AG04450 (cell line): ENCODE results near the gene ABR. TPM values are rescaled to one million over a fixed set of nuclear protein-coding genes. Genes with fewer than 3 reads are reported as not detected.

Source experiments
- CTCF ChIA-PET: fragments of 300-600, 350-600 bp; formaldehyde crosslinking; extraction: SDS; loops from one replicate; lab custom pipeline; 2022; ENCODE audit warnings: antibody characterized with exemption, inconsistent platforms; lab: Charles Lee
- POLR2A ChIA-PET: fragments of 350-600 bp; formaldehyde crosslinking; extraction: SDS; loops from one replicate; lab custom pipeline; 2021; ENCODE audit warnings: antibody characterized with exemption, inconsistent platforms; lab: Yijun Ruan, JAX
- DNase-seq: peaks from one replicate; pipeline ENCODE4 v3.0.0-alpha.2; 2011; ENCODE audit warnings: low read depth, low spot score
- H3K27ac ChIP-seq: one replicate; pipeline ENCODE4 v1.5.1; 2012; ENCODE audit warnings: low read depth, low read length, control low read depth
- H3K27me3 ChIP-seq: one replicate; pipeline ENCODE4 v1.6.0; 2012; ENCODE audit warnings: low read length; ENCODE audit not compliant: control insufficient read depth, insufficient read depth
- H3K4me3 ChIP-seq: 2 replicates; pipeline ENCODE4 v1.5.1; 2011; ENCODE audit warnings: mild to moderate bottlenecking, low read depth, low read length, control low read depth
- H3K9me3 ChIP-seq: 2 replicates; pipeline ENCODE4 v1.5.1; 2012; ENCODE audit warnings: low read length; ENCODE audit not compliant: control insufficient read depth, insufficient read depth
- CTCF ChIP-seq: IDR thresholded peaks from 2 replicates; pipeline ENCODE4 v1.5.1; 2011; ENCODE audit warnings: low read depth, low read length, control low read depth, inconsistent platforms
- polyA plus RNA-seq: library from polyadenylated mRNA; depleted of rRNA; stranded (reverse); fragments of >200 nt; gene quantifications from 2 replicates; pipeline ENCODE4 v1.2.3, GENCODE V29; 2011

ABR gene
- polyA plus RNA-seq, 1 experiment = 64.3 TPM

GRCh38 chr17:970364-970763 is 209.4 kb downstream of the ABR start:
- POLR2A ChIA-PET = no interaction called here
- CTCF ChIA-PET = interaction anchor here (1.0 kb wide), 1 partner anchor 11 kb away, joined by 5 read pairs; no protein-coding TSS in a partner anchor
- Histone ChIP-seq H3K9me3 (no peaks in the 10 kb centered on the region; the same call in 1 of the 2 replicates), H3K27me3 (no peaks in the 10 kb centered on the region), H3K27ac (no peak overlapping the region), H3K4me3 (no peak overlapping the region; the same call in 1 of the 2 replicates)
- no peak for TF ChIP-seq CTCF
- DNase-seq = no peak

- peak overlapping the region; percentile 46 for H3K4me3 ChIP-seq
- POLR2A ChIA-PET = no interaction called here
- H3K27me3 ChIP-seq = no peaks in the 10 kb centered on the region
- CTCF ChIA-PET = interaction anchor here (1.0 kb wide), 1 partner anchor 11 kb away, joined by 5 read pairs; no protein-coding TSS in a partner anchor
- no peak for DNase-seq
- TF ChIP-seq CTCF = no peak
- H3K9me3 ChIP-seq = no peaks in the 10 kb centered on the region; the same call in 1 of the 2 replicates
- H3K27ac ChIP-seq = peak overlapping the region; percentile 47
These were observed 209.9 kb downstream of the ABR start for GRCh38 chr17:969811-970355.

GRCh38 chr17:968812-969730 is 210.7 kb downstream of the ABR start:
- CTCF ChIA-PET = no interaction called here
- no peak for TF ChIP-seq CTCF
- H3K27ac ChIP-seq = peak overlapping the region; percentile 47

GRCh38 chr17:967122-967521 is 212.7 kb downstream of the ABR start:
- Histone ChIP-seq H3K9me3 (no peaks in the 10 kb centered on the region; the same call in 1 of the 2 replicates), H3K4me3 (no peak overlapping the region), H3K27ac (no peak overlapping the region), H3K27me3 (no peaks in the 10 kb centered on the region)
- POLR2A ChIA-PET = no interaction called here
- TF ChIP-seq CTCF = no peak
- DNase-seq = no peak
- CTCF ChIA-PET = no interaction called here

More at GRCh38 chr17:968812-969730, 210.7 kb downstream of the ABR start:
- H3K9me3 ChIP-seq = no peaks in the 10 kb centered on the region; the same call in 1 of the 2 replicates
- no peak overlapping the region; the same call in 1 of the 2 replicates for H3K4me3 ChIP-seq
- POLR2A ChIA-PET = no interaction called here
- H3K27me3 ChIP-seq = no peaks in the 10 kb centered on the region
- DNase-seq = no peak
